GM23338 (cell line): Measurements from ENCODE around the gene NUDCD2. TPM values are rescaled to one million over a fixed set of nuclear protein-coding genes. Genes with fewer than 3 reads are reported as not detected.

Experiments
- ATAC-seq: fragments of 200-7000 bp; cut with Tn5 transposase; 3 replicates; pipeline ENCODE4 v1.9.1; 2020
- DNase-seq: peaks from one replicate; pipeline ENCODE4 v3.0.0-alpha.2; 2015; ENCODE audit warnings: low spot score
- H2AFZ ChIP-seq: fragments of 200-600 bp; sonication (generic); 2 replicates; pipeline ENCODE4 v1.8.0; 2016; ENCODE audit warnings: antibody characterized with exemption, mild to moderate bottlenecking, moderate library complexity
- H3F3A ChIP-seq: fragments of 200-600 bp; sonication (generic); replicated peaks from 2 replicates; pipeline ENCODE4 v1.8.0; 2017; ENCODE audit warnings: antibody characterized with exemption, mixed run types, low read depth
- H3K27ac ChIP-seq: fragments of 200-600 bp; sonication (generic); 2 replicates; pipeline ENCODE4 v1.6.1; 2016; ENCODE audit warnings: low read depth
- H3K27me3 ChIP-seq: fragments of 200-600 bp; sonication (generic); 2 replicates; pipeline ENCODE4 v1.8.0; 2016; ENCODE audit warnings: mild to moderate bottlenecking, mixed run types, moderate library complexity; ENCODE audit not compliant: insufficient read depth
- H3K36me3 ChIP-seq: fragments of 200-600 bp; sonication (generic); 2 replicates; pipeline ENCODE4 v1.8.0; 2016; ENCODE audit warnings: mild to moderate bottlenecking; ENCODE audit not compliant: insufficient read depth
- H3K4me1 ChIP-seq: fragments of 200-600 bp; sonication (generic); 2 replicates; pipeline ENCODE4 v1.8.0; 2016; ENCODE audit warnings: mild to moderate bottlenecking, moderate library complexity; ENCODE audit not compliant: insufficient read depth
- H3K4me2 ChIP-seq: fragments of 200-600 bp; sonication (generic); 2 replicates; pipeline ENCODE4 v1.7.1; 2017; ENCODE audit warnings: mixed run types
- H3K4me3 ChIP-seq: fragments of 200-600 bp; sonication (generic); 2 replicates; pipeline ENCODE4 v1.6.1; 2016; ENCODE audit warnings: mixed run types
- H3K79me2 ChIP-seq: fragments of 200-600 bp; sonication (generic); replicated peaks from 2 replicates; pipeline ENCODE4 v1.8.0; 2017; ENCODE audit warnings: mild to moderate bottlenecking; ENCODE audit not compliant: insufficient read depth
- H3K9me2 ChIP-seq: fragments of 200-600 bp; sonication (generic); 2 replicates; pipeline ENCODE4 v1.8.0; 2017; ENCODE audit not compliant: insufficient read depth
- H4K20me1 ChIP-seq: fragments of 200-600 bp; sonication (generic); replicated peaks from 2 replicates; pipeline ENCODE4 v1.8.0; 2017; ENCODE audit warnings: mild to moderate bottlenecking; ENCODE audit not compliant: insufficient read depth
- H3K27ac Mint-ChIP-seq: 2 replicates; pipeline ENCODE4 v1.8.0; 2020; ENCODE audit warnings: inconsistent platforms, mild to moderate bottlenecking, moderate library complexity, mixed read lengths
- H3K27me3 Mint-ChIP-seq: 3 replicates; pipeline ENCODE4 v1.8.0; 2022; ENCODE audit warnings: low read depth, mild to moderate bottlenecking, moderate library complexity, mixed read lengths, inconsistent platforms; ENCODE audit not compliant: insufficient read depth, poor library complexity
- H3K36me3 Mint-ChIP-seq: 3 replicates; pipeline ENCODE4 v1.8.0; 2021; ENCODE audit warnings: low read depth, mild to moderate bottlenecking, inconsistent platforms, moderate library complexity, mixed read lengths
- H3K4me1 Mint-ChIP-seq: 3 replicates; pipeline ENCODE4 v1.8.0; 2020; ENCODE audit warnings: mild to moderate bottlenecking, inconsistent platforms, mixed read lengths
- H3K4me3 Mint-ChIP-seq: 3 replicates; pipeline ENCODE4 v1.8.0; 2021; ENCODE audit warnings: moderate library complexity, mild to moderate bottlenecking, inconsistent platforms, mixed read lengths
- H3K9me3 Mint-ChIP-seq: 3 replicates; pipeline ENCODE4 v1.8.0; 2020; ENCODE audit warnings: moderate library complexity, mild to moderate bottlenecking, inconsistent platforms, mixed read lengths
- CREB1 ChIP-seq: fragments of 250-450 bp; sonication (Bioruptor Pico); IDR thresholded peaks from 2 replicates; pipeline ENCODE4 v1.5.0; 2020; ENCODE audit warnings: low read depth, mild to moderate bottlenecking, moderate library complexity
- EZH2 ChIP-seq: fragments of 200-600 bp; sonication (generic); IDR thresholded peaks from one replicate; pipeline ENCODE4 v1.8.0; 2017; ENCODE audit warnings: antibody characterized with exemption, mild to moderate bottlenecking, low read depth; ENCODE audit not compliant: unreplicated experiment
- EZH2phosphoT487 ChIP-seq: fragments of 200-600 bp; sonication (generic); IDR thresholded peaks from one replicate; pipeline ENCODE4 v1.8.1; 2018; ENCODE audit warnings: antibody characterized with exemption; ENCODE audit not compliant: unreplicated experiment
- JUNB ChIP-seq: IDR thresholded peaks from one replicate; pipeline ENCODE4 v1.6.1; 2016; ENCODE audit warnings: antibody characterized with exemption; ENCODE audit not compliant: unreplicated experiment
- NANOG ChIP-seq: IDR thresholded peaks from 2 replicates; pipeline ENCODE4 v1.6.1; 2016; ENCODE audit warnings: antibody characterized with exemption, borderline replicate concordance
- STAT1 ChIP-seq: IDR thresholded peaks from one replicate; pipeline ENCODE4 v1.6.1; 2016; ENCODE audit warnings: antibody characterized with exemption; ENCODE audit not compliant: unreplicated experiment
- ZNF114 ChIP-seq: fragments of 250-450 bp; sonication (Bioruptor Pico); IDR thresholded peaks from 2 replicates; pipeline ENCODE4 v1.5.0; 2020; ENCODE audit warnings: mild to moderate bottlenecking, moderate library complexity
- polyA plus RNA-seq: library from polyadenylated mRNA; unstranded; fragments of >200 nt; fragmentation: Nextera tagmentation; extraction: Ambion mirVana; gene quantifications from 2 replicates; pipeline ENCODE4 v1.2.1, GENCODE V29; 2016
- total RNA-seq: library from RNA; depleted of rRNA; stranded (reverse); fragments of >200 nt; shearing (Covaris generic); gene quantifications from 2 replicates; pipeline ENCODE4 v1.2.3, GENCODE V29; 2014
- TF ChIP-seq, protein P1 (sequence below), 2 experiments: fragments of 200-600 bp in 1 of 2; sonication (generic) in 1 of 2; conservative IDR thresholded peaks; 2 replicates each; pipeline versions ENCODE4 v1.5.1 to v1.6.1; 2016 to 2017; ENCODE audit warnings: antibody characterized with exemption in 2 of 2, low read depth in 2 of 2, mild to moderate bottlenecking in 2 of 2, moderate library complexity in 1 of 2
- TF ChIP-seq, protein P2 (sequence below): fragments of 250-450 bp; sonication (Bioruptor Pico); IDR thresholded peaks from 2 replicates; pipeline ENCODE4 v1.5.0; 2020; ENCODE audit warnings: mild to moderate bottlenecking, moderate library complexity
- TF ChIP-seq, protein P3 (sequence below): IDR thresholded peaks from one replicate; pipeline ENCODE4 v1.6.1; 2018; ENCODE audit warnings: antibody characterized with exemption; ENCODE audit not compliant: unreplicated experiment
- TF ChIP-seq, protein P4 (sequence below): IDR thresholded peaks from 2 replicates; pipeline ENCODE4 v1.6.1; 2016; ENCODE audit warnings: antibody characterized with exemption

NUDCD2 gene
- total and polyA plus RNA-seq, 2 experiments from 2014 or later: 23.2 to 123 TPM

DNA sequence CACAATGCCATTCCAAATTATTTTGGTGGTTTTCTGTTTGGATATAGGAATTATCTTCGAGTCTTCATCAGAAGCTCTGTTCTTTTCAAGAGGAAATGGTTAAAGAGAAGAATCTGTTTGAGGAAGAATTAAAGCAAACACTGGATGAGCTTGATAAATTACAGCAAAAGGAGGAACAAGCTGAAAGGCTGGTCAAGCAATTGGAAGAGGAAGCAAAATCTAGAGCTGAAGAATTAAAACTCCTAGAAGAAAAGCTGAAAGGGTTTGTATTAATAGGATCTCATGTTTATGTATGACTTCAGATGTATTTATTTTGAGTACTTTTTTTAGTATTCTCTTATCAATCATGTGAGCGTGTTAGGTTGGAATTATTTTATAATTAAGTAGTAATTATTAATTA, 15.5 kb upstream of the NUDCD2 start:
- no peak overlapping the region for H2AFZ ChIP-seq
- no peaks in the 10 kb centered on the region for H3K4me1 Mint-ChIP-seq
- H3K36me3 ChIP-seq: peaks cover 88% of the 10 kb centered on the region
- H3K27me3 Mint-ChIP-seq: no peaks in the 10 kb centered on the region
- no peaks in the 10 kb centered on the region for H3F3A ChIP-seq
- H3K4me1 ChIP-seq: no peaks in the 10 kb centered on the region
- H3K9me3 Mint-ChIP-seq: no peaks in the 10 kb centered on the region
- H3K4me3 Mint-ChIP-seq: no peak overlapping the region
- no peak overlapping the region for H3K4me3 ChIP-seq
- peaks cover 90% of the 10 kb centered on the region for H3K36me3 Mint-ChIP-seq
- H4K20me1 ChIP-seq: no peaks in the 10 kb centered on the region; the same call in 1 of the 2 replicates
- no peaks in the 10 kb centered on the region for H3K9me2 ChIP-seq
- DNase-seq: no peak
- ATAC-seq: no peak
- no peak overlapping the region for H3K27ac Mint-ChIP-seq
- no peak overlapping the region for H3K27ac ChIP-seq
- no peak overlapping the region for H3K4me2 ChIP-seq
- H3K79me2 ChIP-seq: no peaks in the 10 kb centered on the region
- TF ChIP-seq EZH2 (no peak), JUNB (no peak), EZH2phosphoT487 (no peak), NANOG (no peak), CREB1 (no peak), ZNF114 (CRISPR knock-in tag) (no peak), STAT1 (no peak)
- TF ChIP-seq, protein P1, sequence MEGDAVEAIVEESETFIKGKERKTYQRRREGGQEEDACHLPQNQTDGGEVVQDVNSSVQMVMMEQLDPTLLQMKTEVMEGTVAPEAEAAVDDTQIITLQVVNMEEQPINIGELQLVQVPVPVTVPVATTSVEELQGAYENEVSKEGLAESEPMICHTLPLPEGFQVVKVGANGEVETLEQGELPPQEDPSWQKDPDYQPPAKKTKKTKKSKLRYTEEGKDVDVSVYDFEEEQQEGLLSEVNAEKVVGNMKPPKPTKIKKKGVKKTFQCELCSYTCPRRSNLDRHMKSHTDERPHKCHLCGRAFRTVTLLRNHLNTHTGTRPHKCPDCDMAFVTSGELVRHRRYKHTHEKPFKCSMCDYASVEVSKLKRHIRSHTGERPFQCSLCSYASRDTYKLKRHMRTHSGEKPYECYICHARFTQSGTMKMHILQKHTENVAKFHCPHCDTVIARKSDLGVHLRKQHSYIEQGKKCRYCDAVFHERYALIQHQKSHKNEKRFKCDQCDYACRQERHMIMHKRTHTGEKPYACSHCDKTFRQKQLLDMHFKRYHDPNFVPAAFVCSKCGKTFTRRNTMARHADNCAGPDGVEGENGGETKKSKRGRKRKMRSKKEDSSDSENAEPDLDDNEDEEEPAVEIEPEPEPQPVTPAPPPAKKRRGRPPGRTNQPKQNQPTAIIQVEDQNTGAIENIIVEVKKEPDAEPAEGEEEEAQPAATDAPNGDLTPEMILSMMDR (conservative IDR thresholded peaks at IDR 0.05; ENCODE audit: low read depth in 2 of 2): no peak
- TF ChIP-seq, protein P2, sequence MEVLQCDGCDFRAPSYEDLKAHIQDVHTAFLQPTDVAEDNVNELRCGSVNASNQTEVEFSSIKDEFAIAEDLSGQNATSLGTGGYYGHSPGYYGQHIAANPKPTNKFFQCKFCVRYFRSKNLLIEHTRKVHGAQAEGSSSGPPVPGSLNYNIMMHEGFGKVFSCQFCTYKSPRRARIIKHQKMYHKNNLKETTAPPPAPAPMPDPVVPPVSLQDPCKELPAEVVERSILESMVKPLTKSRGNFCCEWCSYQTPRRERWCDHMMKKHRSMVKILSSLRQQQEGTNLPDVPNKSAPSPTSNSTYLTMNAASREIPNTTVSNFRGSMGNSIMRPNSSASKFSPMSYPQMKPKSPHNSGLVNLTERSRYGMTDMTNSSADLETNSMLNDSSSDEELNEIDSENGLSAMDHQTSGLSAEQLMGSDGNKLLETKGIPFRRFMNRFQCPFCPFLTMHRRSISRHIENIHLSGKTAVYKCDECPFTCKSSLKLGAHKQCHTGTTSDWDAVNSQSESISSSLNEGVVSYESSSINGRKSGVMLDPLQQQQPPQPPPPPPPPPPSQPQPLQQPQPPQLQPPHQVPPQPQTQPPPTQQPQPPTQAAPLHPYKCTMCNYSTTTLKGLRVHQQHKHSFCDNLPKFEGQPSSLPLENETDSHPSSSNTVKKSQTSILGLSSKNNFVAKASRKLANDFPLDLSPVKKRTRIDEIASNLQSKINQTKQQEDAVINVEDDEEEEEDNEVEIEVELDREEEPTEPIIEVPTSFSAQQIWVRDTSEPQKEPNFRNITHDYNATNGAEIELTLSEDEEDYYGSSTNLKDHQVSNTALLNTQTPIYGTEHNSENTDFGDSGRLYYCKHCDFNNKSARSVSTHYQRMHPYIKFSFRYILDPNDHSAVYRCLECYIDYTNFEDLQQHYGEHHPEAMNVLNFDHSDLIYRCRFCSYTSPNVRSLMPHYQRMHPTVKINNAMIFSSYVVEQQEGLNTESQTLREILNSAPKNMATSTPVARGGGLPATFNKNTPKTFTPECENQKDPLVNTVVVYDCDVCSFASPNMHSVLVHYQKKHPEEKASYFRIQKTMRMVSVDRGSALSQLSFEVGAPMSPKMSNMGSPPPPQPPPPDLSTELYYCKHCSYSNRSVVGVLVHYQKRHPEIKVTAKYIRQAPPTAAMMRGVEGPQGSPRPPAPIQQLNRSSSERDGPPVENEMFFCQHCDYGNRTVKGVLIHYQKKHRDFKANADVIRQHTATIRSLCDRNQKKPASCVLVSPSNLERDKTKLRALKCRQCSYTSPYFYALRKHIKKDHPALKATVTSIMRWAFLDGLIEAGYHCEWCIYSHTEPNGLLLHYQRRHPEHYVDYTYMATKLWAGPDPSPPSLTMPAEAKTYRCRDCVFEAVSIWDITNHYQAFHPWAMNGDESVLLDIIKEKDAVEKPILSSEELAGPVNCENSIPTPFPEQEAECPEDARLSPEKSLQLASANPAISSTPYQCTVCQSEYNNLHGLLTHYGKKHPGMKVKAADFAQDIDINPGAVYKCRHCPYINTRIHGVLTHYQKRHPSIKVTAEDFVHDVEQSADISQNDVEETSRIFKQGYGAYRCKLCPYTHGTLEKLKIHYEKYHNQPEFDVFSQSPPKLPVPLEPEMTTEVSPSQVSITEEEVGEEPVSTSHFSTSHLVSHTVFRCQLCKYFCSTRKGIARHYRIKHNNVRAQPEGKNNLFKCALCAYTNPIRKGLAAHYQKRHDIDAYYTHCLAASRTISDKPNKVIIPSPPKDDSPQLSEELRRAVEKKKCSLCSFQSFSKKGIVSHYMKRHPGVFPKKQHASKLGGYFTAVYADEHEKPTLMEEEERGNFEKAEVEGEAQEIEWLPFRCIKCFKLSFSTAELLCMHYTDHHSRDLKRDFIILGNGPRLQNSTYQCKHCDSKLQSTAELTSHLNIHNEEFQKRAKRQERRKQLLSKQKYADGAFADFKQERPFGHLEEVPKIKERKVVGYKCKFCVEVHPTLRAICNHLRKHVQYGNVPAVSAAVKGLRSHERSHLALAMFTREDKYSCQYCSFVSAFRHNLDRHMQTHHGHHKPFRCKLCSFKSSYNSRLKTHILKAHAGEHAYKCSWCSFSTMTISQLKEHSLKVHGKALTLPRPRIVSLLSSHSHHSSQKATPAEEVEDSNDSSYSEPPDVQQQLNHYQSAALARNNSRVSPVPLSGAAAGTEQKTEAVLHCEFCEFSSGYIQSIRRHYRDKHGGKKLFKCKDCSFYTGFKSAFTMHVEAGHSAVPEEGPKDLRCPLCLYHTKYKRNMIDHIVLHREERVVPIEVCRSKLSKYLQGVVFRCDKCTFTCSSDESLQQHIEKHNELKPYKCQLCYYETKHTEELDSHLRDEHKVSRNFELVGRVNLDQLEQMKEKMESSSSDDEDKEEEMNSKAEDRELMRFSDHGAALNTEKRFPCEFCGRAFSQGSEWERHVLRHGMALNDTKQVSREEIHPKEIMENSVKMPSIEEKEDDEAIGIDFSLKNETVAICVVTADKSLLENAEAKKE (CRISPR knock-in tag): no peak
- TF ChIP-seq, protein P3, sequence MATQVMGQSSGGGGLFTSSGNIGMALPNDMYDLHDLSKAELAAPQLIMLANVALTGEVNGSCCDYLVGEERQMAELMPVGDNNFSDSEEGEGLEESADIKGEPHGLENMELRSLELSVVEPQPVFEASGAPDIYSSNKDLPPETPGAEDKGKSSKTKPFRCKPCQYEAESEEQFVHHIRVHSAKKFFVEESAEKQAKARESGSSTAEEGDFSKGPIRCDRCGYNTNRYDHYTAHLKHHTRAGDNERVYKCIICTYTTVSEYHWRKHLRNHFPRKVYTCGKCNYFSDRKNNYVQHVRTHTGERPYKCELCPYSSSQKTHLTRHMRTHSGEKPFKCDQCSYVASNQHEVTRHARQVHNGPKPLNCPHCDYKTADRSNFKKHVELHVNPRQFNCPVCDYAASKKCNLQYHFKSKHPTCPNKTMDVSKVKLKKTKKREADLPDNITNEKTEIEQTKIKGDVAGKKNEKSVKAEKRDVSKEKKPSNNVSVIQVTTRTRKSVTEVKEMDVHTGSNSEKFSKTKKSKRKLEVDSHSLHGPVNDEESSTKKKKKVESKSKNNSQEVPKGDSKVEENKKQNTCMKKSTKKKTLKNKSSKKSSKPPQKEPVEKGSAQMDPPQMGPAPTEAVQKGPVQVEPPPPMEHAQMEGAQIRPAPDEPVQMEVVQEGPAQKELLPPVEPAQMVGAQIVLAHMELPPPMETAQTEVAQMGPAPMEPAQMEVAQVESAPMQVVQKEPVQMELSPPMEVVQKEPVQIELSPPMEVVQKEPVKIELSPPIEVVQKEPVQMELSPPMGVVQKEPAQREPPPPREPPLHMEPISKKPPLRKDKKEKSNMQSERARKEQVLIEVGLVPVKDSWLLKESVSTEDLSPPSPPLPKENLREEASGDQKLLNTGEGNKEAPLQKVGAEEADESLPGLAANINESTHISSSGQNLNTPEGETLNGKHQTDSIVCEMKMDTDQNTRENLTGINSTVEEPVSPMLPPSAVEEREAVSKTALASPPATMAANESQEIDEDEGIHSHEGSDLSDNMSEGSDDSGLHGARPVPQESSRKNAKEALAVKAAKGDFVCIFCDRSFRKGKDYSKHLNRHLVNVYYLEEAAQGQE: no peak
- TF ChIP-seq, protein P4, sequence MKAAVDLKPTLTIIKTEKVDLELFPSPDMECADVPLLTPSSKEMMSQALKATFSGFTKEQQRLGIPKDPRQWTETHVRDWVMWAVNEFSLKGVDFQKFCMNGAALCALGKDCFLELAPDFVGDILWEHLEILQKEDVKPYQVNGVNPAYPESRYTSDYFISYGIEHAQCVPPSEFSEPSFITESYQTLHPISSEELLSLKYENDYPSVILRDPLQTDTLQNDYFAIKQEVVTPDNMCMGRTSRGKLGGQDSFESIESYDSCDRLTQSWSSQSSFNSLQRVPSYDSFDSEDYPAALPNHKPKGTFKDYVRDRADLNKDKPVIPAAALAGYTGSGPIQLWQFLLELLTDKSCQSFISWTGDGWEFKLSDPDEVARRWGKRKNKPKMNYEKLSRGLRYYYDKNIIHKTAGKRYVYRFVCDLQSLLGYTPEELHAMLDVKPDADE: no peak
- H3K27me3 ChIP-seq: no peaks in the 10 kb centered on the region
